ENCODE data around the gene TREM1.

Gene TREM1

GRCh38 chr6:41294214-41294872, 7.9 kb upstream of the TREM1 start:
- DNase-seq = peak; percentile 57

- DNase-seq = no peak
Observed at GRCh38 chr6:41291717-41292116, 5.2 kb upstream of the TREM1 start.

- DNase-seq = no peak
Observed at GRCh38 chr6:41289815-41290214, 3.3 kb upstream of the TREM1 start.

GRCh38 chr6:41288754-41289129, 2.3 kb upstream of the TREM1 start:
- DNase-seq = no peak

DNA sequence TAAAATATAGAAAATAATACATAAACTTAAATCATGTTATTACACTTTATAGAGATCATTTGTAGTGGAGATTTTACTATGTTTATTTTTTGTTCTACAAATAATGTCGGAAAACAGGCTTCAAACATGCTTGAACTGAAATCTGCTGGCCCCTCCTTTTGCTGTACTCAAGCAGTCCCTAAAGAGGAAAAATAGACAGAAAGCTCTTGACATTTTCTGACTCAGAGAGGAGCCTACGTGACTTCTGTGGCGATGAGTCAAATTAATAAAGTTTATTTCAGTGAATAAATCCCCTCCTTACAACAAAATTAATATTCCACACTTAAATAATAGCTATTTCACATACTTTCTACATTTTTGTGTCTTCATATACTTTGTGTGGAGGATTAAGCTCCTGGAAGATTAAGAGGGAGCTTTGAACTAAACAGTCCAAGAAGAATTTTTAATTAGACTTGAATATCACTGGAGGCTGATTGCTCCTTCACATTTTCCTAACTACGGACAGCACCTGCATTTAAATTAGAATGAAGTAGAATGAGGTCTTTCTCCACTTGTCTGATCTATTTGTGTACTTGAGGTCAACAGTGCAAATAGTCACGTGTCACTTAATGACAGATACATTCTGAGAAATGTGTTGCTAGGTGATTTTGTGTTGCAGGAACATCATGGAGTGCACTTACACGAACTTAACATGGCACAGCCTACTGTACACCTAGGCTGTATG, 1.7 kb upstream of the TREM1 start:
- DNase-seq = no peak

- no peak for DNase-seq
Observed at GRCh38 chr6:41284726-41285125, 1.8 kb downstream of the TREM1 start.

DNA sequence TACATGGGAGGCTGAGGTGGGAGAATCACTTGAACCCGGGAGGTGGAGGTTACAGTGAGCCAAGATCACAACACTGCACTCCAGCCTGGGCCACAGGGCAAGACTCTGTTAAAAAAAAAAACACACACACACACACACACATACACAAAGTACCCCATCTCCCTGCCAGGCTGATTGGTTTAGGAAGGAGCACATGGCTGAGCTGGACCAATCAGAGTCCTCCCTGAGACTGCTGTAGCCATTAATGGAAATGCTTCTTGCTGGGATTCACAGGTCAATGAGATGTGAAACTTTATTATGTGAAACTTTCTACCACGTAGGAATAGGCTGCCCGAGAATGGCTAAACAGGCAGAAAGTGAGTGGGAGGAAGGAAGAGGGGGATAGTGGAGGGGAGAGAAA, 2.9 kb downstream of the TREM1 start:
- DNase-seq = no peak

DNA sequence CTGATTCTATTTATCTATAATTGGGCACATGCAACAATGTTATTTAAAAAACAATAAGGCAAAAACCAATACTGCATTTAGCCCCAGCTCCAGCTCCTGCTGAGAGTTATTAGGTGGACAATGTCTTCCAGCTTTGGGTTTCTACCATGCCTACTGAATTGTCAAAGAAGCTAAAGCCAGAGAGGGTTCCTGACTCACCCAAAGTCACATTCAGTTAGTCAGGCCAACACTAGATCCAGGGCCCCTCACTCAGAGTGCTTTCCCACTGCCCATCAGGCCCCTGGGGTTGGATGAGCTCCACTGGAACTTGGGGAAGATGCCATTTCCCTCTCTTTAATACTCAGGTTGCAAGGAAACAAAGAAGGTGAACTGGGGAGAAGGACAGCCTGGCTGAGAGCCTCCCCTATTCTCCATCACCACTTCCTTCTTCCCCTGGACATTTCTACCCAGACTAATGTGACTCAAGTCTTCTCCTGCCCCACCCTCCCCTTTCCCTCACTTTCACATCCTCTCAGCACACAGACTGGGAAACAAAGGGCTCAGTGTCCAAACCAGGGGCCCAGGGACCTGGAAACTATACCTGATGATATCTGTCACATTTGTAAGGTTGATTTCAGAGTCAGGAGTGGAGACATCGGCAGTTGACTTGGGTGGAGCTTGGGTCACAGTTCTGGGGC, 6.0 kb downstream of the TREM1 start:
- DNase-seq = no peak

GRCh38 chr6:41278699-41279405, 7.6 kb downstream of the TREM1 start:
- peak; percentile 43 for DNase-seq

GRCh38 chr6:41277605-41278004, 8.9 kb downstream of the TREM1 start:
- DNase-seq = no peak

GRCh38 chr6:41275489-41275888, 11.0 kb downstream of the TREM1 start:
- DNase-seq = no peak

DNA sequence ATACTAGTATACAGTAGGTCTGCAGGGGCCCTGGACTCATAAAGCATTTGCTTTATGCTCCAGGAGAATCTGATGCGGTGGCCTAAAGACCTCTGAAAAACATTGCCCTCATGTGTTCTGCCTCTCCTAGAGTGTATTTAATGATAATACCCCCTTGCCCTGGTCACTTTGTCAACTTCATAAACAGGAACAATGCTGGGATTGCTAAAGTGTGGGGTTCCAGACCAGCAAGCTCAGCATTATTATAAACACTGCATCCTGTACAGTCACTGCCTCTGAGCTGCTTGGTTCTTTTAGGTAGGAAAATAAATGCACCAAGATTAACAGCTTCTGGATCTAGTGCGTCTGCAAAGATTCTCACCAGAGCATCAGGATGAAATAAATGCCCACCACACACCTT, 12.2 kb downstream of the TREM1 start:
- no peak for DNase-seq

DNA sequence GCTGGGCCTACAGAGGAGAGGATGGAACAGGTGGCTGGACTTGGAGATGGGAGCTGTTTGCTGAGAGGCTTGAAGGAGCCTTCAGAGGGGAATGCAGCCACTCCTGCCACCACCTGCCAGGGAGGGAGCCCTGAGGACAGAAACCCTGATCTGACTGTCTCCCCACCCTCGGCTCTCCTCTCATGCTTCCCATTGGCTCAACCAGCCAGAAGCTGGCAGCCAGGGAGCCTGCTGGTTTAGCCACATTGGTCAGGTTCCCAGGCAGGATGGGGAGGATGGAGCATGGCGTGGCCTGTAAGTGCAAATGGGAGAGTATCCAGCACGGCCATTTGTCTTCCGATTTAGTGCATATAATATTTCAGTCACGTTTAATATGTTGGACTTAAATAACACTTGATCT, 12.8 kb downstream of the TREM1 start:
- DNase-seq = no peak

GRCh38 chr6:41272591-41273240, 13.8 kb downstream of the TREM1 start:
- no peak for DNase-seq

DNA sequence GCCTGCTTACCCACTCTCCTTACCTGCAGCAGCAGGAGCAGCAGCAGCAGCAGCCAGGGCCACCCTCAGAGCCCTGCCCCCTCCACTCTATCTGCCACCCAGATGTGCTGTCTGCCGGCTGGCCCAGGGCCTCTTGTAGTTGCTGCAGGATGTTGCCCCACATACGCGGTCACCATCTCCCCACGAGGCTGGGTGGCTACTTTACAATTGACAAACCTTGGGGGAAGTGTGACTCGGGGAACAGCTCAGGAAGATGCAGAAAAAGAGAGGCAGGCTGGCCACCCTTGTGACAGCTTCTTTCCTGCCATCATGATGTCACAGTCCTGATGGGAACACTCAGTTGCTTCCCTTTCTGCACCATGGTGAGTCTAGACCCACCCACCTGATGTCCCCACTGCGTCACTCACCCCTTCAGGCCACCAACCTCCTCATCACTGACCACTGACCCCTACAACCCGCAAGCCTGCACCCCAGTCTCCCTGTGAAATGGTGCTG, 14.5 kb downstream of the TREM1 start:
- peak; percentile 82 for DNase-seq

GRCh38 chr6:41269716-41270115, 16.8 kb downstream of the TREM1 start:
- no peak for DNase-seq

GRCh38 chr6:41269166-41269565, 17.3 kb downstream of the TREM1 start:
- no peak for DNase-seq

DNA sequence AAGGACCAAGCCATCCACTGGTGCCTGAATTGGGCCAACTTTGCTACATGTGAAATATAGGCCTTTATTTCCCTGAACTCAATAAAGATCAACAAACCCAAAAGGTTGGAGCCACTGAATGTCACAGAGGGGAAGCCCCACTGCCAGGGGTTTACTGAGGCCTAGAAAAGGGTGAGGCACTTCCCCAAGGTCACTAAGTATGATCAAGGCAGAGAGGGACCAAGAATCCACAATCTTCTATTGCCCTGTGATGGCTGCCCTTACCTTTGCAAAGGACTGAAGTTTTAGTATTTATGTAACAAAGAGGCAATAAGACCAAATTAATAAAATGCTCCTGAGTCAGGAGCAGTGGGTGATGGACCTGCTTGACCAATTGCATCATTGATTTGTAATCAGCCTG, 18.0 kb downstream of the TREM1 start:
- no peak for DNase-seq

DNA sequence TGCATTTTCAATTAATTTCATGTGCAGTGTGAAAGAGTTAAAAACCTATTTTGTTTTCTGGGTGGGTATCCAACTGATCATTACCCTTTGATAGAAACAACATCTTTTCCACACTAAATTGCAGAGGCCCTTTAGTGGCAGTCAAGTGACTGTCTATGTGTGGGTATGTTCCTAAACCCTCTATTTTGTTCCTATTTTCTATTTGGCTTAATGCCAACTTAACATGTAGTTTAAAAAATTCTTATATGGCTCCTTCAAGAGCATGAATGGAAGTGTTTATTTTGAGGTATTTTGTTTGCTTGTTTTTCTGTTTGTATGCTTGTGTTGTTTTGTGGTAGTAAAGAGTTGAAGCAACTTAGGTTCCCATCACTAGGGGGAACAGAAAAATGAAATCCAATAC, 19.9 kb downstream of the TREM1 start:
- no peak for DNase-seq

GRCh38 chr6:41263267-41263666, 23.2 kb downstream of the TREM1 start:
- DNase-seq = no peak

- DNase-seq = no peak
Observed at GRCh38 chr6:41262401-41262800, 24.1 kb downstream of the TREM1 start.

DNA sequence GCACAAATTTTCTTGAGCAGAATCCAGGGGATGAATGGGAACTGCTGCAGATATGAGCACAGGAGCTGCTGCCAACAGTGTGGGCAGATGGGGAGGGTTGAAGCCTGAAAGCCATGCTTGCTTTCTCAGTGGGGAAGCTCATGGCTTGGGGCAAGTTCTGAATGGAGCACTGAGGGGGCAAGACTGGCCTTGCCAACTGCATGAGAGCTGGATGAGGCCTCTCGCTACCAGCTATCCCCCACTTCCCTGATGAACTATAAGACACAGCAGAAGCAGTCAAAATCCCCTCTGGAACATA, 28.3 kb downstream of the TREM1 start:
- DNase-seq = no peak

Measured in NK-92 treated with Interleukin-12 subunit alpha and Interleukin-12 subunit beta, amount 100 ng/mL, for 24 hours (cell line).